Smooth muscle cell (in vitro differentiated cells): ENCODE data around the gene SLC25A43. TPM values are rescaled to one million over a fixed set of nuclear protein-coding genes. Genes with fewer than 3 reads are reported as not detected.
A peak's percentile ranks its signal among the peaks of the same experiment; 100 is the strongest.

Experiments
- DNase-seq: peaks from one replicate; lab custom pipeline; 2025; ENCODE audit not compliant: unreplicated experiment; lab: John Stamatoyannopoulos, UW
- H2AFZ ChIP-seq: fragments of 200-600 bp; sonication (generic); 2 replicates; pipeline ENCODE4 v1.6.0; 2016; ENCODE audit warnings: antibody characterized with exemption, low read depth, mild to moderate bottlenecking
- H3F3A ChIP-seq: fragments of 200-600 bp; sonication (generic); 2 replicates; pipeline ENCODE4 v1.6.0; 2017; ENCODE audit warnings: antibody characterized with exemption, low read depth
- H3K27ac ChIP-seq: fragments of 200-600 bp; sonication (generic); 2 replicates; pipeline ENCODE4 v1.5.1; 2016; ENCODE audit warnings: low read depth, mild to moderate bottlenecking
- H3K27me3 ChIP-seq: fragments of 200-600 bp; sonication (generic); 2 replicates; pipeline ENCODE4 v1.6.1; 2016; ENCODE audit warnings: low read depth, mild to moderate bottlenecking
- H3K36me3 ChIP-seq: fragments of 200-600 bp; sonication (generic); 2 replicates; pipeline ENCODE4 v1.5.1; 2016; ENCODE audit warnings: low read depth
- H3K4me1 ChIP-seq: fragments of 200-600 bp; sonication (generic); 2 replicates; pipeline ENCODE4 v1.5.1; 2016; ENCODE audit warnings: low read depth
- H3K4me2 ChIP-seq: fragments of 200-600 bp; sonication (generic); 2 replicates; pipeline ENCODE4 v1.6.0; 2016; ENCODE audit warnings: mild to moderate bottlenecking
- H3K4me3 ChIP-seq: fragments of 200-600 bp; sonication (generic); 2 replicates; pipeline ENCODE4 v1.5.1; 2016; ENCODE audit warnings: mild to moderate bottlenecking
- H3K79me2 ChIP-seq: fragments of 200-600 bp; sonication (generic); 2 replicates; pipeline ENCODE4 v1.6.0; 2016; ENCODE audit warnings: low read depth, mild to moderate bottlenecking
- H3K9ac ChIP-seq: fragments of 200-600 bp; sonication (generic); 2 replicates; pipeline ENCODE4 v1.6.0; 2016; ENCODE audit warnings: low read depth
- H3K9me3 ChIP-seq: fragments of 200-600 bp; sonication (generic); replicated peaks from 2 replicates; pipeline ENCODE4 v1.5.1; 2016; ENCODE audit warnings: low read depth
- H4K20me1 ChIP-seq: fragments of 200-600 bp; sonication (generic); 2 replicates; pipeline ENCODE4 v1.6.0; 2016; ENCODE audit warnings: low read depth
- WGBS: methylation state at CpG from one replicate; pipeline ENCODE4 v1.1.7; 2016; ENCODE audit warnings: low lambda C conversion rate; 5-methylcytosine and 5-hydroxymethylcytosine counted together
- polyA plus RNA-seq: library from polyadenylated mRNA; unstranded; fragments of >200 nt; fragmentation: Nextera tagmentation; extraction: Ambion mirVana; gene quantifications from 2 replicates; pipeline ENCODE4 v1.2.1, GENCODE V29; 2016
- total RNA-seq: library from RNA; depleted of rRNA; stranded (reverse); fragments of >200 nt; gene quantifications from 2 replicates; pipeline ENCODE4 v1.2.3, GENCODE V29; 2014
- TF ChIP-seq, protein P1 (sequence below): fragments of 200-600 bp; sonication (generic); IDR thresholded peaks from 2 replicates; pipeline ENCODE4 v1.5.1; 2017; ENCODE audit warnings: borderline replicate concordance, mild to moderate bottlenecking, antibody characterized with exemption; ENCODE audit not compliant: insufficient read depth, poor library complexity, severe bottlenecking

Gene SLC25A43
- total and polyA plus RNA-seq, 2 experiments from 2014 or later = 15.4 to 15.6 TPM

DNA sequence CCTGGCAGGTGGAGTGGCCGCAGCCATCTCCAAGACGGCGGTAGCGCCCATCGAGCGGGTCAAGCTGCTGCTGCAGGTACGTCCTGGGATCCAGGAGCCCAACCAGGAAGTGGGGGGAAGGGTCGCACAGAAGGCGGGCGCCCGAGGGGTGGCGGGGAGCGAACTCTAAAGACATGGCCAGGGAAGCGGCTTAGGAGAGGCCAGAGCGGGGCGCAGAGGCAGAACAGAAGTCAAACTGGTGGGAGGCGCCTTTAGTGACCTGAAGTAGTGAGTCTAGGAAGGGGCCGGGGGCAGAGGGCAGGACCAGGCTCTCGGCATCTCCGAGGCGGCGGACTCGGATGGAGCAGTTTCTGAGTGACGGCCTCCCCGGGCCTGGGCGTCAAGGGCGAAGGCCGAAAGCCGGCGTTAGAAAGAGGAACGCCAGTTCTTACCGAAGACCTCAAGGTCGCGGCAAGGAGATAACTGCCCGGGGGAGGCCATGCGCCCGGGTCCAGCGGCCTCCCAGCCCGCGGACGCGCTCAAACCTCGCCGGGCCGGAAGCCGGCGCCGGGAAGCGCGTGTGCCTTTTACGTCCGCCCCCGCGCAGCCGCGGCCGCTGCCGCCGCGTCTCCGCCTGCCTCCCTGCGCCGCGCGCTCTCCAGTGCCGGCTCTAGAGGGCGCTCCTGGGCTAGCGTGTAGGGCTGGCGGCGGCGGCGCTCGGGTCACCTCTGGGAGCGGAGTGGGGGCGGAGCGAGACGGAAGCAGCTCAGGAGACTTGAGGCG lies 69.6 kb downstream of the SLC25A43 start:
- Histone ChIP-seq H3K36me3 (no peaks in the 10 kb centered on the region), H4K20me1 (peaks cover 5% of the 10 kb centered on the region), H3K4me3 (peak overlapping the region; percentile 81), H3K27ac (peak overlapping the region; percentile 56), H3K9ac (peak overlapping the region; percentile 70), H3K79me2 (no peaks in the 10 kb centered on the region), H3K9me3 (no peaks in the 10 kb centered on the region), H3K4me1 (no peaks in the 10 kb centered on the region), H3F3A (no peaks in the 10 kb centered on the region), H2AFZ (peak overlapping the region; percentile 60), H3K27me3 (no peaks in the 10 kb centered on the region), H3K4me2 (peak overlapping the region; percentile 87)
- DNase-seq = peak; percentile 39
- 29% methylated on average over 69 of the region's 78 CpGs for whole genome bisulfite sequencing
- TF ChIP-seq, protein P1, sequence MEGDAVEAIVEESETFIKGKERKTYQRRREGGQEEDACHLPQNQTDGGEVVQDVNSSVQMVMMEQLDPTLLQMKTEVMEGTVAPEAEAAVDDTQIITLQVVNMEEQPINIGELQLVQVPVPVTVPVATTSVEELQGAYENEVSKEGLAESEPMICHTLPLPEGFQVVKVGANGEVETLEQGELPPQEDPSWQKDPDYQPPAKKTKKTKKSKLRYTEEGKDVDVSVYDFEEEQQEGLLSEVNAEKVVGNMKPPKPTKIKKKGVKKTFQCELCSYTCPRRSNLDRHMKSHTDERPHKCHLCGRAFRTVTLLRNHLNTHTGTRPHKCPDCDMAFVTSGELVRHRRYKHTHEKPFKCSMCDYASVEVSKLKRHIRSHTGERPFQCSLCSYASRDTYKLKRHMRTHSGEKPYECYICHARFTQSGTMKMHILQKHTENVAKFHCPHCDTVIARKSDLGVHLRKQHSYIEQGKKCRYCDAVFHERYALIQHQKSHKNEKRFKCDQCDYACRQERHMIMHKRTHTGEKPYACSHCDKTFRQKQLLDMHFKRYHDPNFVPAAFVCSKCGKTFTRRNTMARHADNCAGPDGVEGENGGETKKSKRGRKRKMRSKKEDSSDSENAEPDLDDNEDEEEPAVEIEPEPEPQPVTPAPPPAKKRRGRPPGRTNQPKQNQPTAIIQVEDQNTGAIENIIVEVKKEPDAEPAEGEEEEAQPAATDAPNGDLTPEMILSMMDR = peak; percentile 64

DNA sequence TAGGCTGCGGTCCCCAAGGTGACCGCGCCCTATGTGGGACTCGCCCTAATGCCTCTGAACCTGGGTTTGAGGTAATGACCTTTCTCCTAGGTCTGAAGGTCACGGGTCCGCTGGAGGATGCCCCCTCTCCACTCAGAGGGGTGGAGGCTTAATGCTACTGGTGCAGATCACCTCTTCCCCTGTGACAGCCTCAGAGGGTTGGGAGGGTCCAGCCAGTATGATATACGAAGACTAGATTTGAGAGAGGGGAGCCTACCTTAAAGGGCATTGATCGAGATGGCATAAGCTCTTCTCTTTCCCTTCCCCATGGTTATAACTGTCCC lies 70.1 kb downstream of the SLC25A43 start:
- Histone ChIP-seq H3K4me1 (no peaks in the 10 kb centered on the region), H3F3A (no peaks in the 10 kb centered on the region), H3K27ac (no peak overlapping the region), H3K9me3 (no peaks in the 10 kb centered on the region), H3K27me3 (no peaks in the 10 kb centered on the region), H3K79me2 (no peaks in the 10 kb centered on the region), H3K36me3 (no peaks in the 10 kb centered on the region), H3K4me3 (peak overlapping the region; percentile 81), H3K9ac (no peak overlapping the region), H3K4me2 (peak overlapping the region; percentile 87), H4K20me1 (peaks cover 5% of the 10 kb centered on the region), H2AFZ (no peak overlapping the region)
- TF ChIP-seq, protein P1 = no peak
- WGBS = 32% methylated on average over 8 of the region's 8 CpGs
- DNase-seq = no peak

DNA sequence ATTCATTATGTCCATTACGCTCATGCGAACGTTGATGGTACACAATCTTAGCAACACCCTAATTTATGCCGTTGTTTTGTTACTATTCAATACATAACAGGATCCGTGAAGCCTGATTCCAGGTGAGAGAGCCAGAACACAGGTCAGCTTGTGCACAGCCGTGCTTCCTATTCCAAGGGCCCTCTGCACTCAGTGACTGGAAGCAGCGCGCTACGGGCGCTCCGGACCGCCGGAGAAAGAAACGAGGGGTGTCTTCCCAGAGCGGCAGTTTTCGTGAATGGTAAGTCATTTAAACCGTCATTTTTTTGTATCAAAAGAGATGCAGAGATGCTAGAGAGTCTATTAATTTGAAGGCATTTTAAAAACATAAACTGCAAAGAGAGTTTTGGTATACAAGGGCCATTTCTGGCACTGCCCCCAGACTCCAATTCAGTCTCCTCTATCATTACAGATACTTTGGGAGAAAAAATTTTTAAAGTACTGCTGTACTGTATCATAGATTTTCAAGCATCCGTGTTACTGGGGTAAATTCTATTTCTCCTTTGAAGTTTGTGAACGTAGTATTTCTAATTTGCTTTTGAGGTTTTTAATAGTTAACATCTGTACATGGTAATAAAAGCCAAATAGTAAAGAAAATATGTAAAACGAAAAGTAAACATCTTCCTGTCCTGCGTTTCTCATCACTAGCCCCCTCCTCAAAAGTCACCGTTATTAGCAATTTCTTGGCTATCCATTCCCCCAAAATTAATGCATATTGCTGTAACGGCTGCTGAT lies 75.7 kb downstream of the SLC25A43 start:
- 89% methylated on average over 23 of the region's 23 CpGs for whole genome bisulfite sequencing
- no peaks in the 10 kb centered on the region for H4K20me1 ChIP-seq
- TF ChIP-seq, protein P1 = no peak

More for the DNA sequence above, 75.7 kb downstream of the SLC25A43 start:
- Histone ChIP-seq H3K27ac (no peak overlapping the region), H3K4me1 (no peaks in the 10 kb centered on the region), H3F3A (no peaks in the 10 kb centered on the region), H3K36me3 (no peaks in the 10 kb centered on the region), H3K27me3 (no peaks in the 10 kb centered on the region), H3K4me3 (no peak overlapping the region), H3K9ac (no peak overlapping the region), H2AFZ (no peak overlapping the region), H3K79me2 (no peaks in the 10 kb centered on the region), H3K9me3 (no peaks in the 10 kb centered on the region), H3K4me2 (no peak overlapping the region)
- DNase-seq = no peak
